ENCODE data around the gene PNPLA5. TPM values are rescaled to one million over a fixed set of nuclear protein-coding genes. Genes with fewer than 3 reads are reported as not detected.
"Not testable (repeated sequence)": the region's sequence is repeated elsewhere in the genome, so short reads cannot be mapped to it uniquely, and the experiment has no call there.

PNPLA5 gene
- total and polyA plus RNA-seq, 2 of the 8 experiments (the other 6 are each of a cell fraction or from before 2014, with no cell fraction given): 3.9 to 6.8 TPM

DNA sequence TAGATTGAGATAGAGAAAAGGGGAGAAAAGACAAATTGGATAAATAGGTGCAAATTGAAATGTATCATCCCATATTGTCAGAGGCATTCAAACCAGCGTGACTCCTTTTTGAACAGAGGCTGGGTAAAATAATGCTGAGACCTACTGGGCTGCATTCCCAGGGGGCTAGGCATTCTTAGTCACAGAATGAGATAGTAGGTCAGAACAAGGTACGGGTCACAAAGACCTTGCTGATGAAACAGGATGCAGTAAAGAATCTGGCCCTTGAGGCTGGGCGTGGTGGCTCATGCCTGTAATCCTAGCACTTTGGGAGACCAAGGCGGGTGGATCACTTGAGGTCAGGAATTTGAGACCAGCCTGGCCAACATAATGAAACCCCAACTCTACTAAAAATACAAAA, 22.8 kb downstream of the PNPLA5 start:
- 62% methylated on average over 4 of the region's 4 CpGs; no CpG with 5 or more reads in 1 of the 2 experiments for WGBS, 2 experiments (ENCODE audit: extremely low coverage in 1 of 2, insufficient coverage in 1 of 2, insufficient read length in 1 of 2, insufficient replicate concordance in 2 of 2, low coverage in 1 of 2, low lambda C conversion rate in 2 of 2, missing lambda C conversion rate in 1 of 2)
- not testable (repeated sequence) for H3K27ac ChIP-seq (ENCODE audit: low read depth, low read length); H3K36me3 ChIP-seq (ENCODE audit: control insufficient read depth in 2 of 4, insufficient read depth in 4 of 4, low read length in 3 of 4); H4K91ac ChIP-seq (replicated peaks; ENCODE audit: insufficient read length, low read length); FAIRE-seq; H3K27me3 ChIP-seq (replicated peaks in 1 of 4; ENCODE audit: control insufficient read depth in 3 of 4, extremely low read depth in 1 of 4, insufficient read depth in 3 of 4, low read length in 3 of 4); H3K23ac ChIP-seq (ENCODE audit: insufficient read length); H4K20me1 ChIP-seq (replicated peaks in 1 of 2; ENCODE audit: control insufficient read depth in 1 of 2, insufficient read depth in 2 of 2, low read length in 2 of 2); H3K9ac ChIP-seq (replicated peaks in 1 of 4; ENCODE audit: extremely low read depth in 1 of 4, low read depth in 3 of 4, low read length in 3 of 4); H2AFZ ChIP-seq (ENCODE audit: low read length); H4K8ac ChIP-seq (ENCODE audit: extremely low read depth, insufficient read depth, low read length); H3K79me2 ChIP-seq (ENCODE audit: control insufficient read depth in 1 of 2, insufficient read depth in 2 of 2, low read length in 2 of 2); H2BK120ac ChIP-seq (replicated peaks; ENCODE audit: low read depth, low read length); H3K56ac ChIP-seq (replicated peaks; ENCODE audit: insufficient read length, low read depth, low read length); H3K18ac ChIP-seq (ENCODE audit: extremely low read depth, low read length); H3K4me1 ChIP-seq (replicated peaks in 1 of 4; ENCODE audit: control insufficient read depth in 3 of 4, insufficient read depth in 4 of 4, low read length in 3 of 4); H3K14ac ChIP-seq (ENCODE audit: insufficient read length); H2BK15ac ChIP-seq (ENCODE audit: low read length); H4K5ac ChIP-seq (ENCODE audit: insufficient read length, low read depth, low read length); H3K79me1 ChIP-seq (ENCODE audit: low read depth, low read length); DNase-seq (ENCODE audit: low read depth in 1 of 2, low spot score in 2 of 2); H3K4ac ChIP-seq (replicated peaks; ENCODE audit: insufficient read length, low read depth, low read length); H3K23me2 ChIP-seq (ENCODE audit: low read depth, low read length)
- Histone ChIP-seq H2BK5ac (ENCODE audit: low read depth, low read length) (peak overlapping the region; percentile 92; the same call in 1 of the 2 replicates), H2AK5ac (ENCODE audit: low read depth, low read length) (peak overlapping the region; percentile 58; the same call in 1 of the 2 replicates), H2BK20ac (ENCODE audit: low read length) (0 out of 2 replicates have a peak overlapping the region, but pooled peaks have one; percentile 98), H3K4me2 (ENCODE audit: insufficient read depth in 1 of 2, low read depth in 2 of 2, low read length in 2 of 2) (peak overlapping the region; percentile 7 to 36; a peak in 3 of 4 replicates), H2BK12ac (ENCODE audit: low read depth, low read length) (0 out of 2 replicates have a peak overlapping the region, but pooled peaks have one; percentile 42), H3K4me3 (ENCODE audit: extremely low read depth in 1 of 4, insufficient read depth in 2 of 4, low read depth in 3 of 4, low read length in 4 of 4) (peak overlapping the region in 1 of 4 experiments; percentile 46; a peak in 1 of 8 replicates), H3K9me3 (ENCODE audit: insufficient read depth in 2 of 2, low read depth in 1 of 2, low read length in 1 of 2) (peaks cover 0 to 14% of the 10 kb centered on the region in 2 experiments; a peak in 2 of 4 replicates)
- CTCF ChIA-PET (ENCODE audit: partially characterized antibody): interaction anchor here (0.6 to 4.2 kb wide), 5 partner anchors 8 to 345 kb away, joined by 3 to 24 read pairs (median 6); no protein-coding TSS in a partner anchor
- POLR2A ChIA-PET (ENCODE audit: partially characterized antibody): interaction anchor here (0.9 to 2.0 kb wide), 4 partner anchors 11 to 51 kb away, joined by 3 to 10 read pairs (median 5); no protein-coding TSS in a partner anchor
